ENCODE results near the gene FOXA3. TPM values are rescaled to one million over a fixed set of nuclear protein-coding genes. Genes with fewer than 3 reads are reported as not detected.

FOXA3 gene
- total RNA-seq, 3 donors from 2014 or later, result 14.1 to 33.7 (median 32.9) TPM

DNA sequence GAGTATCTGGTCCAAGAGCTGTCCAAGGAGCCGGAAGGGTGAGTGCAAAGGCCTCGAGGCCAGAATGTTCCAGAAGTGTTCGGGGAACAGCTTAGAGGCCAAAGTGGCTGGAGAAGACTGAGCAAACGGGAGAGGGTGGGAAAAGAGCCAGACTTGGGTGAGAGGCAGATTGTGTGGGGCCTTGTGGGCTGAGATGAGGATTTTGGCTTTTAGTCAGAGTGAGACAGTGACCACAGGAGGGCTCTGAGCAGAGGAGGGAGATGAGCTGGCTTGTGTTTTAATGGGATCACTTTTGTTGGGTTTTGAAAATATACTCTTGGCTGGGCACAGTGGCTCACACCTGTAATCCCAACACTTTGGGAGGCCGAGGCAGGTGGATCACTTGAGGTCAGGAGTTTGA is 44.8 kb downstream of the FOXA3 start:
- TF ChIP-seq, protein P1, sequence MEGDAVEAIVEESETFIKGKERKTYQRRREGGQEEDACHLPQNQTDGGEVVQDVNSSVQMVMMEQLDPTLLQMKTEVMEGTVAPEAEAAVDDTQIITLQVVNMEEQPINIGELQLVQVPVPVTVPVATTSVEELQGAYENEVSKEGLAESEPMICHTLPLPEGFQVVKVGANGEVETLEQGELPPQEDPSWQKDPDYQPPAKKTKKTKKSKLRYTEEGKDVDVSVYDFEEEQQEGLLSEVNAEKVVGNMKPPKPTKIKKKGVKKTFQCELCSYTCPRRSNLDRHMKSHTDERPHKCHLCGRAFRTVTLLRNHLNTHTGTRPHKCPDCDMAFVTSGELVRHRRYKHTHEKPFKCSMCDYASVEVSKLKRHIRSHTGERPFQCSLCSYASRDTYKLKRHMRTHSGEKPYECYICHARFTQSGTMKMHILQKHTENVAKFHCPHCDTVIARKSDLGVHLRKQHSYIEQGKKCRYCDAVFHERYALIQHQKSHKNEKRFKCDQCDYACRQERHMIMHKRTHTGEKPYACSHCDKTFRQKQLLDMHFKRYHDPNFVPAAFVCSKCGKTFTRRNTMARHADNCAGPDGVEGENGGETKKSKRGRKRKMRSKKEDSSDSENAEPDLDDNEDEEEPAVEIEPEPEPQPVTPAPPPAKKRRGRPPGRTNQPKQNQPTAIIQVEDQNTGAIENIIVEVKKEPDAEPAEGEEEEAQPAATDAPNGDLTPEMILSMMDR (IDR thresholded peaks at IDR 0.05), result no peak
- Histone ChIP-seq H3K36me3 (ENCODE audit: low read depth) (no peaks in the 10 kb centered on the region), H3K9me3 (no peaks in the 10 kb centered on the region), H3K4me3 (no peak overlapping the region), H3K4me1 (ENCODE audit: low read depth) (no peaks in the 10 kb centered on the region)
- intact Hi-C loops (cut with DNase I, micrococcal nuclease), result no loop called here
- ATAC-seq, result no peak
- DNase-seq, result no peak

DNA sequence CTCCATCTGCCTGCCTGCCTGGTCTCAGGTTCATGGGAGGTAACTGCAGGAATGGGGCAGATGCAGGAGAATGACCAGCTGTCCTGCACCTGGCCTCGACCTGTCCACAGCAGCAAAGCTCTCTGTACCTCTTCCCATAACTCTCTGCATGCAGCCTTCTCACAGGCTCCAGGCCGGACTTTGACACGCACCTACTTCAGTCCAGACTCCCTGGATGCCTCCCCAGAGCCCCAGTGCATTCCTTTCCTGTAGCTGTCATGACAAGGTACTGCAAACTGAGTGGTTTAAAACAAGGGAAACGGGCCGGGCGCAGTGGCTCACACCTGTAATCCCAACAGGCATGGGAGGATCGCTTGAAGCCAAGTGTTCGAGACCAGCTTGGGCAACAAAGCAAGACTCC is 47.2 kb downstream of the FOXA3 start:
- TF ChIP-seq, protein P1 (IDR thresholded peaks at IDR 0.05), result no peak
- intact Hi-C loops (cut with DNase I, micrococcal nuclease), result no loop called here

DNA sequence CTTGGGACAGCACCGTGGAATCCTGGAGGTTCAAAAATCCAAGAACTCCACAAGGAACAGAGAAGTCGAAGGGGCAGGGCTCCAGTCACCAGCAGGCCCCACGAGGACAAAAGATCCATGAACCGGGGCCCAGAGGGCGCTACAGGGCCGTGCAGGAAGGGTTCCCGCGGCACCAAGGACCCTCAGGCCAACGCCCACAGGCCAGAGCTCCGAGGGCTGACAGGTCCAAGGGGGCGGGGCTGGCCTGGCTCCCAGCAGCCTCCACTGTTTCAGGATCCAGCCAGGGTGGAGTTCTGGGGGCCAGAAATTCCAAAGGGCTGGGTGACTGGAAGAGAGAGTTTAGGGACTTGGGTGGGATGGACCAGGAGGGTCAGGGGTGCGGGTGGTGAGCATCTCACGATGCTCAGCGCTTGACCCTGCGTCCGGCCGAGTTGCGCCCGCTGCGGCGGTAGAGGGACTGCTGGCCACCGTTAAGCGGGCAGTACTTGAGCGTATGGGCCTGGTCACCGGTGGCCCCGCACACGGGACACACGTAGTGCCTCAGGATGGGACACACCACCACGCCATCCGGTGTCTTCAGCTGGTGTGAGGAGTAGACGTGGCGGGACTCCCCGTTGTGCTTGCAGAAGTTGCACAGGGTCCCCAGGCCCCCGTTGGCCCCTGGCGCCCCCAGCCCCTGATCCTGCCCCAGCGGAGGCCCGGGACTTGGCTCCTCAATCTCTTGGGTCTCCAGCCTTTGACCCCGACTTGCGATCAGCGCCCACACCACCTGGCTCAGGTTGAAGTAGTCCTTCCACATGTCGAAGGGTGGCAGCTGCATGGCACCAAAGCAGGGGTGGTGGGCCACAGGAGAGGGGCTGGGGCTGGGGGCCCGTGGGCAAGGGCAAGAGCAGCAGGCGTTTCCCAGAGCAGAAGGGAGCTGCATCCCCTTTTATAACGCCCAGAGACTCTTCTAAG is 50.0 kb downstream of the FOXA3 start, which contains the start of gene NANOS2:
NANOS2 (minus strand) TSS at position 905 of the 957 bp plus-strand sequence; CDS start at position 820, 85 bp downstream.
- H3K4me3 ChIP-seq, result no peak within 1 kb of the TSS
- H3K4me1 ChIP-seq (ENCODE audit: low read depth), result no peaks in the 10 kb centered on the region
- ATAC-seq (no peak), DNase-seq (no peak)
- no peaks in the 10 kb centered on the region for H3K36me3 ChIP-seq (ENCODE audit: low read depth)
- H3K9me3 ChIP-seq, result no peaks in the 10 kb centered on the region
- TF ChIP-seq, protein P1 (IDR thresholded peaks at IDR 0.05), result no peak
- intact Hi-C loops (cut with DNase I, micrococcal nuclease), result no loop called here

More for the DNA sequence above, 47.2 kb downstream of the FOXA3 start:
- no peak for DNase-seq
- ATAC-seq, result no peak
- no peaks in the 10 kb centered on the region for H3K36me3 ChIP-seq (ENCODE audit: low read depth)
- no peaks in the 10 kb centered on the region for H3K4me1 ChIP-seq (ENCODE audit: low read depth)
- no peak overlapping the region for H3K4me3 ChIP-seq
- H3K9me3 ChIP-seq, result no peaks in the 10 kb centered on the region

DNA sequence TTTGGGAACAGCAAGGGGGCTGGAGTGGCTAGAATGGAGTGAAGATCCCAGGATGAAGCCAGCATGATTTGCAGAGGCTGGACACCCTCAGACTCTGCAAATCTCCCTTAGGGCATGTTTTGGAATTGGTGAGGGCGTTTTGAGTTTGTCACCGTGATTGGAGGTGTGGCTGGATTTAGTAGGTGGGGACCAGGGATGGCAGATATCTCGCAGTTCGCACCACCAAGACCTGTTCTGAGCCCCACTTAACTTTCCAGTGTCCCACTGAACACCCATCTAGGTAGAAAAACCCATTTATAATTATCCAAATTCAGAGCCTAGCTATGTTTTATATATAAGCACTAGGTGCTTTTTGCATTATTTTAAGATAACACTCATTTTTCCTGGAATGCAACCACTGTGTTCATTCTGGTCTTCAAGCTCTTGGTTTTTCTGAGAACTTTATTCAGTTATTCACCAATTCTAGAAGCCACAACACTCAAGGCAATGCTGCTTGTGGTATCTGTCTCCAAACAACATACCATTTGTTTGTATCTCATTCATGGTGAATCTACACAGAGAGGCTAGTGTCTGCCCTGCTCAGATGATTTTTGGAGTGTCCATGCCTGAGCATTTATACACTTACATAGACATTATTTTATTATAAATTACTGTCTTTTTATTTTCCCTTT is 53.4 kb downstream of the FOXA3 start:
- no peak overlapping the region for H3K4me3 ChIP-seq
- no peak for ATAC-seq
- no peaks in the 10 kb centered on the region for H3K4me1 ChIP-seq (ENCODE audit: low read depth)
- TF ChIP-seq, protein P1 (IDR thresholded peaks at IDR 0.05), result no peak
- no peaks in the 10 kb centered on the region for H3K36me3 ChIP-seq (ENCODE audit: low read depth)
- H3K9me3 ChIP-seq, result no peaks in the 10 kb centered on the region
- intact Hi-C loops (cut with DNase I, micrococcal nuclease), result no loop called here
- DNase-seq, result no peak

DNA sequence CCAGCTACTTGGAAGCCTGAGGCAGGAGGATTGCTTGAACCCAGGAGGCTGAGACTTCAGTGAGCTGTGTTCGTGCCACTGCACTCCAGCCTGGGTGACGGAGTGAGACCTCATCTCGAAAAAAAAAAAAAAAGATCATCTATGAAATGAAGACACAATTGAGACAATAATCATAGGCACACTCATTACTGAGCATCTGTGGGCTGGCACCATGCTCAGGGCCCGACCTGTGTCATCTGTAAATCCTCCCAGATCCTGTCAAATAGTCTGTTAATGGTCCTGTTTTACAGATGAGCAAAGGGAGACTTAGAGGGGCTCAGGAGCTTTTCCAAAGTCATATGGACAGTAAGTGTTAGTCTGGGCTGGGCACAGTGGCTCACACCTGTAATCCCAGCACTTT is 54.6 kb downstream of the FOXA3 start:
- H3K4me3 ChIP-seq, result no peak overlapping the region
- TF ChIP-seq, protein P1 (IDR thresholded peaks at IDR 0.05), result no peak
- no peaks in the 10 kb centered on the region for H3K4me1 ChIP-seq (ENCODE audit: low read depth)
- ATAC-seq (no peak), DNase-seq (no peak)
- intact Hi-C loops (cut with DNase I, micrococcal nuclease), result no loop called here
- H3K36me3 ChIP-seq (ENCODE audit: low read depth), result no peaks in the 10 kb centered on the region
- no peaks in the 10 kb centered on the region for H3K9me3 ChIP-seq

Data from mucosa of descending colon (tissue), 3 donors.